Common myeloid progenitor, CD34-positive (primary cell): ENCODE measurements around the gene TRIM29.

Source experiments
- CTCF ChIA-PET: fragments of 350-600 bp; sonication (Branson Sonifier 250); formaldehyde crosslinking; loops from one replicate; lab custom pipeline; 2021; ENCODE audit warnings: antibody characterized with exemption; lab: Charles Lee
- POLR2A ChIA-PET: fragments of 350-600 bp; sonication (Branson Sonifier 250); formaldehyde crosslinking; loops from one replicate; lab custom pipeline; 2021; ENCODE audit warnings: antibody characterized with exemption; lab: Charles Lee
- DNase-seq, 3 donors: peaks; one replicate each; pipeline versions ENCODE4 v3.0.0 to v3.0.0-alpha.2; 2013
- H3K27ac ChIP-seq, 2 experiments: 1 replicate in 1 of 2; 2 replicates in 1 of 2; pipeline ENCODE4 v1.7.0; 2013; ENCODE audit warnings: inconsistent platforms in 2 of 2, low read length in 2 of 2, mild to moderate bottlenecking in 2 of 2, low read depth in 1 of 2, moderate library complexity in 1 of 2; ENCODE audit not compliant: severe bottlenecking in 2 of 2, insufficient read depth in 1 of 2, poor library complexity in 1 of 2
- H3K27me3 ChIP-seq, 5 experiments: replicated peaks in 2 of 5; 1 replicate in 3 of 5; 2 replicates in 2 of 5; pipeline versions ENCODE4 v1.6.1 to v1.7.0; 2013; ENCODE audit warnings: low read length in 4 of 5, mild to moderate bottlenecking in 2 of 5, moderate library complexity in 2 of 5, inconsistent platforms in 1 of 5; ENCODE audit not compliant: insufficient read depth in 5 of 5, control insufficient read depth in 4 of 5
- H3K36me3 ChIP-seq, 4 experiments: 1 replicate in 2 of 4; 2 replicates in 2 of 4; pipeline versions ENCODE4 v1.6.1 to v1.7.0; 2013; ENCODE audit warnings: low read length in 3 of 4, control low read depth in 1 of 4, mild to moderate bottlenecking in 1 of 4; ENCODE audit not compliant: control insufficient read depth in 4 of 4, insufficient read depth in 4 of 4
- H3K4me1 ChIP-seq, 4 experiments: 1 replicate in 3 of 4; 2 replicates in 1 of 4; pipeline versions ENCODE4 v1.6.1 to v1.7.1; 2013; ENCODE audit warnings: low read length in 3 of 4, mild to moderate bottlenecking in 3 of 4, control low read depth in 1 of 4, inconsistent platforms in 1 of 4, moderate library complexity in 1 of 4; ENCODE audit not compliant: control insufficient read depth in 4 of 4, insufficient read depth in 4 of 4; ENCODE audit errors: control extremely low read depth in 1 of 4
- H3K4me3 ChIP-seq, 7 experiments: 1 replicate in 4 of 7; 2 replicates in 3 of 7; pipeline versions ENCODE4 v1.5.1 to v1.7.0; 2013; ENCODE audit warnings: mild to moderate bottlenecking in 7 of 7, low read length in 6 of 7, moderate library complexity in 6 of 7, inconsistent platforms in 2 of 7, low read depth in 2 of 7, control low read depth in 1 of 7; ENCODE audit not compliant: insufficient read depth in 4 of 7, control insufficient read depth in 1 of 7; ENCODE audit errors: extremely low read depth in 1 of 7
- H3K9me3 ChIP-seq, 5 experiments: 1 replicate in 4 of 5; 2 replicates in 1 of 5; pipeline versions ENCODE4 v1.6.1 to v1.7.1; 2013; ENCODE audit warnings: low read length in 4 of 5, mild to moderate bottlenecking in 2 of 5, inconsistent platforms in 1 of 5, low read depth in 1 of 5, moderate library complexity in 1 of 5; ENCODE audit not compliant: control insufficient read depth in 4 of 5, insufficient read depth in 2 of 5; ENCODE audit errors: control extremely low read depth in 1 of 5
- WGBS: methylation state at CpG from one replicate; pipeline ENCODE4 v1.1.5; 2013; ENCODE audit not compliant: insufficient coverage; 5-methylcytosine and 5-hydroxymethylcytosine counted together

Gene TRIM29

GRCh38 chr11:120074076-120074475, 63.8 kb downstream of the TRIM29 start:
- H3K4me3 ChIP-seq, result no peak overlapping the region
- no peaks in the 10 kb centered on the region for H3K36me3 ChIP-seq
- peaks cover 0 to 2% (median 0%) of the 10 kb centered on the region in 5 experiments for H3K27me3 ChIP-seq
- CTCF ChIA-PET, result no interaction called here
- no peaks in the 10 kb centered on the region for H3K9me3 ChIP-seq
- POLR2A ChIA-PET, result no interaction called here
- no peak overlapping the region for H3K27ac ChIP-seq
- WGBS, result 95% methylated on average over 3 of the region's 3 CpGs
- H3K4me1 ChIP-seq, result no peaks in the 10 kb centered on the region
- no peak for DNase-seq

- DNase-seq, result no peak
- WGBS, result 94% methylated on average over 16 of the region's 16 CpGs
Measured at GRCh38 chr11:120073196-120073595, 64.7 kb downstream of the TRIM29 start.

GRCh38 chr11:120068114-120068573, 69.8 kb downstream of the TRIM29 start:
- CTCF ChIA-PET, result interaction anchor here (1.7 to 1.9 kb wide), 2 partner anchors 12 to 38 kb away, joined by 3 to 6 read pairs; no protein-coding TSS in a partner anchor
- no peak overlapping the region for H3K27ac ChIP-seq
- H3K4me1 ChIP-seq, result peaks cover 0 to 13% (median 5%) of the 10 kb centered on the region in 4 experiments
- no peaks in the 10 kb centered on the region for H3K36me3 ChIP-seq
- peaks cover 0 to 8% (median 2%) of the 10 kb centered on the region in 5 experiments for H3K27me3 ChIP-seq
- H3K4me3 ChIP-seq, result peak overlapping the region in 1 of 7 experiments; percentile 31
- 0% methylated on average over 8 of the region's 8 CpGs for WGBS
- peak in 2 of 3 donors; percentile 76 to 85 for DNase-seq
- H3K9me3 ChIP-seq, result no peaks in the 10 kb centered on the region
- POLR2A ChIA-PET, result interaction anchor here (0.6 kb wide), 1 partner anchor 190 kb away, joined by 3 read pairs; no protein-coding TSS in a partner anchor

More at GRCh38 chr11:120073196-120073595, 64.7 kb downstream of the TRIM29 start:
- no peaks in the 10 kb centered on the region for H3K36me3 ChIP-seq
- POLR2A ChIA-PET, result no interaction called here
- H3K27ac ChIP-seq, result no peak overlapping the region
- H3K4me1 ChIP-seq, result peaks cover 0 to 6% (median 2%) of the 10 kb centered on the region in 4 experiments
- CTCF ChIA-PET, result no interaction called here
- no peaks in the 10 kb centered on the region for H3K9me3 ChIP-seq
- peaks cover 0 to 4% (median 0%) of the 10 kb centered on the region in 5 experiments for H3K27me3 ChIP-seq
- H3K4me3 ChIP-seq, result no peak overlapping the region

GRCh38 chr11:120067438-120068113, 70.3 kb downstream of the TRIM29 start:
- ChIA-PET POLR2A (interaction anchor here (0.6 kb wide), 1 partner anchor 189 kb away, joined by 3 read pairs; no protein-coding TSS in a partner anchor), CTCF (interaction anchor here (1.7 to 1.9 kb wide), 2 partner anchors 12 to 39 kb away, joined by 3 to 6 read pairs; no protein-coding TSS in a partner anchor)
- H3K27me3 ChIP-seq, result peaks cover 0 to 8% (median 2%) of the 10 kb centered on the region in 5 experiments

GRCh38 chr11:120066738-120067437, 71.0 kb downstream of the TRIM29 start:
- peaks cover 0 to 13% (median 5%) of the 10 kb centered on the region in 4 experiments for H3K4me1 ChIP-seq
- POLR2A ChIA-PET, result no interaction called here
- WGBS, result 93% methylated on average over 11 of the region's 11 CpGs
- H3K27ac ChIP-seq, result no peak overlapping the region
- H3K27me3 ChIP-seq, result peaks cover 0 to 8% (median 3%) of the 10 kb centered on the region in 5 experiments
- DNase-seq, result no peak
- CTCF ChIA-PET, result interaction anchor here (1.9 kb wide), 1 partner anchor 13 kb away, joined by 6 read pairs; no protein-coding TSS in a partner anchor
- no peaks in the 10 kb centered on the region for H3K9me3 ChIP-seq
- no peaks in the 10 kb centered on the region for H3K36me3 ChIP-seq
- H3K4me3 ChIP-seq, result no peak overlapping the region

More at GRCh38 chr11:120067438-120068113, 70.3 kb downstream of the TRIM29 start:
- WGBS, result 74% methylated on average over 7 of the region's 8 CpGs
- Histone ChIP-seq H3K36me3 (no peaks in the 10 kb centered on the region), H3K9me3 (no peaks in the 10 kb centered on the region), H3K4me1 (peaks cover 0 to 13% (median 5%) of the 10 kb centered on the region in 4 experiments), H3K4me3 (no peak overlapping the region), H3K27ac (no peak overlapping the region)
- no peak for DNase-seq

- Histone ChIP-seq H3K4me3 (no peak overlapping the region), H3K9me3 (no peaks in the 10 kb centered on the region), H3K36me3 (no peaks in the 10 kb centered on the region), H3K27ac (no peak overlapping the region), H3K4me1 (peaks cover 0 to 13% (median 5%) of the 10 kb centered on the region in 4 experiments), H3K27me3 (peaks cover 0 to 8% (median 7%) of the 10 kb centered on the region in 5 experiments)
- ChIA-PET POLR2A (no interaction called here), CTCF (no interaction called here)
- no peak for DNase-seq
- WGBS, result 83% methylated on average over 1 of the region's 3 CpGs
Measured at GRCh38 chr11:120065876-120066275, 72.0 kb downstream of the TRIM29 start.
